Loucy (cell line): Measurements from ENCODE around the gene BTN2A1.

ENCODE experiments used
- H2AFZ ChIP-seq: fragments of 200-600 bp; sonication (generic); 2 replicates; pipeline ENCODE4 v1.6.0; 2016; ENCODE audit warnings: antibody characterized with exemption, mild to moderate bottlenecking, low read length, moderate library complexity
- H3F3A ChIP-seq: fragments of 200-600 bp; 2 replicates; pipeline ENCODE4 v1.6.0; 2016; ENCODE audit warnings: antibody characterized with exemption, low read depth, mild to moderate bottlenecking
- H3K27me3 ChIP-seq: fragments of 200-600 bp; sonication (generic); 2 replicates; pipeline ENCODE4 v1.6.1; 2014; ENCODE audit warnings: low read length, mild to moderate bottlenecking; ENCODE audit not compliant: insufficient read depth, poor library complexity, severe bottlenecking
- H3K36me3 ChIP-seq: fragments of 200-600 bp; sonication (generic); 2 replicates; pipeline ENCODE4 v1.6.1; 2016; ENCODE audit warnings: low read length; ENCODE audit not compliant: insufficient read depth
- H3K4me1 ChIP-seq: fragments of 200-600 bp; sonication (generic); 2 replicates; pipeline ENCODE4 v1.5.1; 2014; ENCODE audit warnings: low read length, mild to moderate bottlenecking; ENCODE audit not compliant: insufficient read depth, poor library complexity, severe bottlenecking
- H3K4me2 ChIP-seq: fragments of 200-600 bp; sonication (generic); 2 replicates; pipeline ENCODE4 v1.6.0; 2014; ENCODE audit warnings: antibody characterized with exemption, low read length, low read depth, mild to moderate bottlenecking; ENCODE audit not compliant: poor library complexity, severe bottlenecking
- H3K4me3 ChIP-seq: fragments of 200-600 bp; sonication (generic); 2 replicates; pipeline ENCODE4 v1.5.1; 2014; ENCODE audit warnings: low read length, mild to moderate bottlenecking, mixed read lengths; ENCODE audit not compliant: poor library complexity, severe bottlenecking
- H3K79me2 ChIP-seq: fragments of 200-600 bp; sonication (generic); 2 replicates; pipeline ENCODE4 v1.6.1; 2014; ENCODE audit warnings: low read length; ENCODE audit not compliant: insufficient read depth
- H3K9ac ChIP-seq: fragments of 200-600 bp; sonication (generic); 2 replicates; pipeline ENCODE4 v1.6.0; 2014; ENCODE audit warnings: mild to moderate bottlenecking, low read depth, low read length, moderate library complexity; ENCODE audit not compliant: poor library complexity, severe bottlenecking
- H3K9me2 ChIP-seq: fragments of 200-600 bp; sonication (generic); replicated peaks from 2 replicates; pipeline ENCODE4 v1.6.1; 2016; ENCODE audit warnings: low read depth, low read length, mixed read lengths
- H3K9me3 ChIP-seq: fragments of 200-600 bp; sonication (generic); 2 replicates; pipeline ENCODE4 v1.6.1; 2014; ENCODE audit warnings: mild to moderate bottlenecking, antibody characterized with exemption, low read length, low read depth; ENCODE audit not compliant: insufficient read depth
- H4K20me1 ChIP-seq: fragments of 200-600 bp; sonication (generic); 2 replicates; pipeline ENCODE4 v1.6.0; 2014; ENCODE audit warnings: antibody characterized with exemption, low read length, mild to moderate bottlenecking; ENCODE audit not compliant: insufficient read depth, poor library complexity, severe bottlenecking
- CTCF ChIP-seq: fragments of 200-600 bp; sonication (generic); conservative IDR thresholded peaks from 2 replicates; pipeline ENCODE4 v1.5.1; 2014; ENCODE audit warnings: mild to moderate bottlenecking, antibody characterized with exemption, low read length
- EZH2phosphoT487 ChIP-seq: fragments of 200-600 bp; IDR thresholded peaks from 2 replicates; pipeline ENCODE4 v1.6.1; 2018; ENCODE audit warnings: antibody characterized with exemption, mild to moderate bottlenecking, moderate library complexity, borderline replicate concordance

The BTN2A1 gene

GRCh38 chr6:26439151-26440125, 18.3 kb upstream of the BTN2A1 start:
- peak overlapping the region; percentile 80 for H3K4me3 ChIP-seq
- peak overlapping the region; percentile 79 for H3K9ac ChIP-seq
- no peaks in the 10 kb centered on the region for H3K9me2 ChIP-seq
- H3K79me2 ChIP-seq, result peaks cover 21% of the 10 kb centered on the region
- no peaks in the 10 kb centered on the region for H3F3A ChIP-seq
- TF ChIP-seq CTCF, result no peak
- TF ChIP-seq EZH2phosphoT487, result no peak
- peak overlapping the region; percentile 81 for H2AFZ ChIP-seq
- H3K27me3 ChIP-seq, result no peaks in the 10 kb centered on the region
- peak overlapping the region; percentile 92 for H3K4me2 ChIP-seq
- H3K4me1 ChIP-seq, result peaks cover 26% of the 10 kb centered on the region
- H4K20me1 ChIP-seq, result no peaks in the 10 kb centered on the region
- H3K9me3 ChIP-seq, result 0 out of 2 replicates have a peak, but pooled peaks cover under 1% of the 10 kb centered on the region
- no peaks in the 10 kb centered on the region for H3K36me3 ChIP-seq

GRCh38 chr6:26440977-26441358, 16.8 kb upstream of the BTN2A1 start:
- H3F3A ChIP-seq, result no peaks in the 10 kb centered on the region
- no peaks in the 10 kb centered on the region for H3K36me3 ChIP-seq
- H3K9ac ChIP-seq, result peak overlapping the region; percentile 79
- no peaks in the 10 kb centered on the region for H3K27me3 ChIP-seq
- H4K20me1 ChIP-seq, result no peaks in the 10 kb centered on the region
- H3K9me3 ChIP-seq, result no peaks in the 10 kb centered on the region
- no peaks in the 10 kb centered on the region for H3K9me2 ChIP-seq
- peak overlapping the region; percentile 81 for H2AFZ ChIP-seq
- H3K79me2 ChIP-seq, result peaks cover 21% of the 10 kb centered on the region
- H3K4me3 ChIP-seq, result peak overlapping the region; percentile 80
- TF ChIP-seq EZH2phosphoT487 (no peak), CTCF (no peak)
- peaks cover 41% of the 10 kb centered on the region for H3K4me1 ChIP-seq
- peak overlapping the region; percentile 92 for H3K4me2 ChIP-seq

- Histone ChIP-seq H3K79me2 (peaks cover 21% of the 10 kb centered on the region), H2AFZ (no peak overlapping the region), H3F3A (no peaks in the 10 kb centered on the region), H4K20me1 (no peaks in the 10 kb centered on the region), H3K9me2 (no peaks in the 10 kb centered on the region), H3K4me2 (peak overlapping the region; percentile 92), H3K36me3 (no peaks in the 10 kb centered on the region), H3K9me3 (no peaks in the 10 kb centered on the region), H3K4me3 (peak overlapping the region; percentile 80), H3K4me1 (peaks cover 45% of the 10 kb centered on the region), H3K9ac (peak overlapping the region; percentile 79), H3K27me3 (no peaks in the 10 kb centered on the region)
- TF ChIP-seq CTCF (no peak), EZH2phosphoT487 (no peak)
These were observed 15.8 kb upstream of the BTN2A1 start for GRCh38 chr6:26441977-26442376.
